H1 (cell line): Measurements from ENCODE around the gene SBF2. TPM values are rescaled to one million over a fixed set of nuclear protein-coding genes. Genes with fewer than 3 reads are reported as not detected.

ENCODE experiments used
- CTBP2 ChIP-seq: IDR thresholded peaks from 2 replicates; pipeline ENCODE4 v1.7.0; 2011; ENCODE audit warnings: borderline replicate concordance, mild to moderate bottlenecking, moderate library complexity, mixed read lengths, low read length; ENCODE audit not compliant: insufficient read depth, insufficient read length
- HDAC6 ChIP-seq: IDR thresholded peaks from one replicate; pipeline ENCODE4 v1.7.1; 2012; ENCODE audit warnings: low read depth, mild to moderate bottlenecking, inconsistent platforms, low read length, moderate library complexity
- PHF8 ChIP-seq: fragments of 200-600 bp; sonication (generic); conservative IDR thresholded peaks from 2 replicates; pipeline ENCODE4 v1.7.1; 2012; ENCODE audit warnings: low read depth, mild to moderate bottlenecking, inconsistent platforms, low read length, moderate library complexity
- POLR2AphosphoS5 ChIP-seq: IDR thresholded peaks from 2 replicates; pipeline ENCODE4 v1.6.1; 2011; ENCODE audit warnings: low read depth, low read length
- RXRA ChIP-seq: IDR thresholded peaks from 2 replicates; pipeline ENCODE4 v1.6.1; 2011; ENCODE audit warnings: low read depth, mild to moderate bottlenecking, low read length, moderate library complexity; ENCODE audit not compliant: insufficient read depth
- SIX5 ChIP-seq: IDR thresholded peaks from 2 replicates; pipeline ENCODE4 v1.6.1; 2011; ENCODE audit warnings: mild to moderate bottlenecking, low read depth, low read length
- SP4 ChIP-seq: IDR thresholded peaks from 2 replicates; pipeline ENCODE4 v1.6.1; 2012; ENCODE audit warnings: low read length, inconsistent platforms
- polyA plus RNA-seq, 7 experiments: library from polyadenylated mRNA; depleted of rRNA in 3 of 7; stranded (reverse) in 5 of 7; unstranded in 2 of 7; fragments of >200 nt in 5 of 7; fragments of 200-250 nt in 2 of 7; gene quantifications; 1 replicate in 5 of 7; 2 replicates in 1 of 7; 4 replicates in 1 of 7; pipeline versions ENCODE4 v1.2.1 to v1.2.3, GENCODE V29; 2011 to 2013; ENCODE audit warnings: missing spikeins in 2 of 7, mixed read lengths in 2 of 7
- total RNA-seq: library from RNA; stranded (reverse); fragmentation: NEBNext Ultra II Directional; extraction: Animal tissue kit (Norgen Biotek cat#: 25700); gene quantifications from 2 replicates; pipeline ENCODE4 v1.2.1, GENCODE V29; 2021

Gene SBF2
- total and polyA plus RNA-seq, 2 of the 8 experiments (the other 6 are each of a cell fraction or from before 2014, with no cell fraction given) = 36.7 to 50.5 TPM

DNA sequence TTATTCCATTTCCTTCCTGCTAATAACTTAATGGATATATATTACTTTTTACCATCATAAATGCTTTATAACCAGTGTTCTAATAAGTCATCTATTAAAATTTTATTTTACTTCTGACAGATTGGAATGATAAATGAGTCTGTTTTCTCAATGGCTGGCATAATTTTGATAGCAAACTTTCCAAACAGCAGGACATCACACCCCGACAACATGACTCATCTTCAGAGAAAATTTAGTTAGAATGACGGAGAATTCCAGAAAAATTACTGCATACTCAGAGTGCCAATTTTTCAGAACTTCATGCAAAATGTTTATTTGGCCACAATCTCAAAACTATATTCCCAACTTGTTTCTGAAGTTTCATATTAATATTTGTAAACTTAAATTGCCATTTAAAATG is 455.8 kb downstream of the SBF2 start (continued):
- TF ChIP-seq CTBP2 (no peak), SP4 (no peak), SIX5 (no peak), POLR2AphosphoS5 (no peak), HDAC6 (no peak), PHF8 (no peak), RXRA (no peak)
